Measurements from ENCODE around the gene PHGDH. TPM values are rescaled to one million over a fixed set of nuclear protein-coding genes. Genes with fewer than 3 reads are reported as not detected.

PHGDH gene
- total RNA-seq, 2 experiments from 2014 or later: 422 to 439 TPM

DNA sequence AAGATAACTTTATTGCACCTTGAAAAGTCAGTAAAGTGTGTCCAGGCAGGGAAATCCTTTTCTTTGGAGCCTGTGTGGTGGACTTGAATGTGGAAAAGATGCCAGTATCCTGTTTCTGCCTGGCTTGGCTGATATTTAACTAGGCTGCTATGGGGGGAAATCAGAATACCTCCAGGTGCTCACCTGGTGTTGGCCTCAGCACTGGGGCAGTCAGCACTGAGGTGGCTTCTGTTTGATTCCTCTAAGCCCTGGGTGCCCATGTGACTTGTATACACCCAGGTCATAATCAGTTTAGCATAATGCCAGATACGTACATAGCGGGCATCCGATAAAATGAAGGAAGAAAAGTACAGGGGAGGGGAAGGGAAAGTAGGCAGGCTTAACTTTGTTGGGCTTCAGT, 7.2 kb downstream of the PHGDH start:
- intact Hi-C loops (cut with micrococcal nuclease): no loop called here
- CTCF ChIA-PET: no interaction called here
- Mint-ChIP-seq H3K27ac (no peak overlapping the region), H3K9me3 (no peaks in the 10 kb centered on the region), H3K4me1 (ENCODE audit: low read depth) (peaks cover 24% of the 10 kb centered on the region), H3K27me3 (ENCODE audit: low read depth) (no peaks in the 10 kb centered on the region), H3K4me3 (no peak overlapping the region), H3K36me3 (ENCODE audit: low read depth) (peaks cover 53% of the 10 kb centered on the region)
- DNase-seq: no peak

DNA sequence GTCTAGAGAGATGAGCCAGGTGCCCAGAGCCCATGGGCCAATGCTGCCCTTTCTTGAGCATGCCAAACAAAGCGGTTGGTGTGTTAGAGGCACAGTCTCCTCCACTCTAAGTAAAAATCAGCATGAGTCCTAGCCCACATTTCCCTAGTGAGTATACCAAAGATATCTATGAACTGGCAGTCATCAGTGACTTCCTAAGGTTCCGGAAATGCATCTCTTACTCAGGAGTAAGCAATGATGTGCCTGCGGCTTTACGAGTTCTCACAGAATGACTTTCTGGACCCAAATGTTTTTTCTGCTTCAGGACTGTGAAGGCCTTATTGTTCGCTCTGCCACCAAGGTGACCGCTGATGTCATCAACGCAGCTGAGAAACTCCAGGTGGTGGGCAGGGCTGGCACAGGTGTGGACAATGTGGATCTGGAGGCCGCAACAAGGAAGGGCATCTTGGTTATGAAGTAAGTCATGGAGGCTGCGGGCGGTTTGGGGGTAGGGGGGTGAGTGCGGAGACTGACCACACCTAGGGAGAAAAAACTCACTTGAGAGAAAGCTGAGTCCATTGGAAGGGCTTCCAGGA, 9.2 kb downstream of the PHGDH start:
- Mint-ChIP-seq H3K4me3 (no peak overlapping the region), H3K4me1 (ENCODE audit: low read depth) (peaks cover 13% of the 10 kb centered on the region), H3K9me3 (no peaks in the 10 kb centered on the region), H3K27me3 (ENCODE audit: low read depth) (no peaks in the 10 kb centered on the region), H3K27ac (no peak overlapping the region), H3K36me3 (ENCODE audit: low read depth) (peaks cover 57% of the 10 kb centered on the region)
- CTCF ChIA-PET: no interaction called here
- intact Hi-C loops (cut with micrococcal nuclease): no loop called here
- no peak for DNase-seq

DNA sequence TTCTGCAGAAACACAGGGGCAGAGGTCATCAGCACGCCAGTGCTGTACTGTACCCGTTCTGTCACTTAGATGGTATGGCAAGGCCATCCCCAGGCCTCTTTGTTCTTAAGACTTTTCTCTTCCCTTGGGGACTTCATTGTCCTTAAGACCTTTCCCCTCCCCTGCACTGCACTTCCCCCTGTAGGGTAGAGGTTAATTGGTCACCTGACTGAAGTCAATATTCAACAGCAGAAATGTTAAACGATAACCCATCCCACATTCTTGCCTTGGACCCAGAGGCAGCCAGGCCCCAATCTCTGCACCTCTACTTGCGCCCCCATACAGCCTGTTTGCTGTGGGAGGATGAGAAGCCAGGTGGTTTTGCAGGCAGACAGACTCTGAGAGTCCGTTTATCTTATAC, 10.2 kb downstream of the PHGDH start:
- Mint-ChIP-seq H3K9me3 (no peaks in the 10 kb centered on the region), H3K4me3 (no peak overlapping the region)

DNA sequence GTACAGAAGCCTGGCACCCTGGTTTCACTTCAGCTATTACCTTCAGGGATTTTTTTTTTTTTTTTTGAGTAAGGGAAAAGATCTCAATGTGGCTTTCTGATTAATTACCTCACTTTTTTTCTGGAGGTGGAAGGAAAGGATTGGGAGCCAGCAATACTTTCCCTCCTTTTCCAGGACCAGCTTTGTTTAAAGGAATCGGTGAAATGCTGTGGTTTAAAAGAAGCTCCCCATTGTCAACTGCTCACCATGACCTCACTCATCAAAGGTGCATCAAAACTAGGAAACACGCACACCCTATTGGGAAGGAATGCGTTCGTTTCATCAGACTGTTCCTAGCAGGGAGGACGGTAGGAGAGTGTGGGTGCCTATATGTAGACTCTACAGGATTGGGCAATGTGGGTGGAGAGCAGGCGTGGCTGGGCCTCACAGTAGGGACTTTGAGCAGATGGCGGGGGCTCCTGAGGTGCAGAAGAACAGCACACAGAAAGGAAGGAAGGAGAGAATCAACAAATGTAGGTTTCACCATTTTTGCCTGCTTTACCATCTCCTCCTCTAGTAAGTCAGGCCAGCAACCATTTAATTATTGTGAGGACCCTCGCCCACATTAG, 13.0 kb downstream of the PHGDH start:
- H3K9me3 Mint-ChIP-seq: no peaks in the 10 kb centered on the region
- no peak for DNase-seq
- peaks cover 6% of the 10 kb centered on the region for H3K4me1 Mint-ChIP-seq (ENCODE audit: low read depth)
- peaks cover 83% of the 10 kb centered on the region for H3K36me3 Mint-ChIP-seq (ENCODE audit: low read depth)
- intact Hi-C loops (cut with micrococcal nuclease): no loop called here
- no peaks in the 10 kb centered on the region for H3K27me3 Mint-ChIP-seq (ENCODE audit: low read depth)
- no peak overlapping the region for H3K4me3 Mint-ChIP-seq
- CTCF ChIA-PET: interaction anchor here (0.6 to 0.8 kb wide), 3 partner anchors 9 to 109 kb away, joined by 3 read pairs; no protein-coding TSS in a partner anchor
- H3K27ac Mint-ChIP-seq: no peak overlapping the region

More for the DNA sequence above, 10.2 kb downstream of the PHGDH start:
- CTCF ChIA-PET: no interaction called here
- H3K36me3 Mint-ChIP-seq (ENCODE audit: low read depth): peaks cover 61% of the 10 kb centered on the region
- peaks cover 8% of the 10 kb centered on the region for H3K4me1 Mint-ChIP-seq (ENCODE audit: low read depth)
- H3K27me3 Mint-ChIP-seq (ENCODE audit: low read depth): no peaks in the 10 kb centered on the region
- intact Hi-C loops (cut with micrococcal nuclease): no loop called here
- H3K27ac Mint-ChIP-seq: no peak overlapping the region
- DNase-seq: no peak

DNA sequence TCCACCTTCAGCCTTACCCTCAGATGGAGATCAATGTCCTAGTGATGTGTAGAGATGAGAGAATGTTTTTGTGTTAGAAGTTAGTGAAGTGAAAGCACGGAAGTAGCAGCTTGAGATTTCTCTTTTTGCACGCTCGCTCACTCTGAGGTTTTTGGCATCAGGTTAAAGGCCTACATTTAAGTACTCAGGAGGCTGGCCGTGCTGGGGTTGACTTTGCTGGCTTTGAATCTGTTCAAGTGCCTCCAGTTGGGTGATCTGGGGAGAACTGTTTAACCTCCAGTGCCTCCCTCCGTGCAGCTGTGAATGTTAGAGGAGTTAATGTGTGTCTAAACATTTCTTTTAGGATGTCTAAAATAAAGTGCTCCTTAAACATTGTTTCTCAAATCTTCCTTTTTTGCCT, 13.9 kb downstream of the PHGDH start:
- CTCF ChIA-PET: interaction anchor here (3.4 kb wide), 1 partner anchor 19 kb away, joined by 15 read pairs; no protein-coding TSS in a partner anchor

DNA sequence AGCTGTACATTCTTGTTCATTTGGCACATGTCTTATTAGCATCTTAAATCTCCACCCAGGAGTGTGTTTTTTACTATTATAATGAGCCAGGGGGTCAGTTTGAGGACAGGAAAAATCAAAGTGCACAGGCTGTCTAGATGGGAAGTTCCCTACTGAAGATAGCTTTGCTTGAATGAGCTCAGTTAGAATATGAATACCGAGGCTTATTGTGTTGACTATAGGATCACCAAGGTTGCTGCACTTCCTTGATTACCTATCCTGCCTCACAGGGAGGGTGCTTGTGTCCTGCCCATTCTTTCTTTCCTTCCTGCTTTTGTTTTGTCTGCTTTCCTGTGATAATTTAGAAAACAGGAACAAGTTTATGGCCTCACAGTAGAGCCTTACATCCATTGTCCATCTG, 16.3 kb downstream of the PHGDH start:
- Mint-ChIP-seq H3K36me3 (ENCODE audit: low read depth) (peaks cover 69% of the 10 kb centered on the region), H3K4me1 (ENCODE audit: low read depth) (peaks cover 6% of the 10 kb centered on the region), H3K4me3 (no peak overlapping the region), H3K27ac (no peak overlapping the region), H3K27me3 (ENCODE audit: low read depth) (no peaks in the 10 kb centered on the region), H3K9me3 (no peaks in the 10 kb centered on the region)
- DNase-seq: no peak
- intact Hi-C loops (cut with micrococcal nuclease): no loop called here
- CTCF ChIA-PET: interaction anchor here (0.6 to 3.4 kb wide), 2 partner anchors 16 to 48 kb away, joined by 3 to 15 read pairs; no protein-coding TSS in a partner anchor

More for the DNA sequence above, 13.9 kb downstream of the PHGDH start:
- Mint-ChIP-seq H3K4me3 (no peak overlapping the region), H3K27me3 (ENCODE audit: low read depth) (no peaks in the 10 kb centered on the region), H3K36me3 (ENCODE audit: low read depth) (peaks cover 84% of the 10 kb centered on the region), H3K9me3 (no peaks in the 10 kb centered on the region), H3K4me1 (ENCODE audit: low read depth) (peaks cover 6% of the 10 kb centered on the region), H3K27ac (no peak overlapping the region)
- no peak for DNase-seq
- intact Hi-C loops (cut with micrococcal nuclease): no loop called here

DNA sequence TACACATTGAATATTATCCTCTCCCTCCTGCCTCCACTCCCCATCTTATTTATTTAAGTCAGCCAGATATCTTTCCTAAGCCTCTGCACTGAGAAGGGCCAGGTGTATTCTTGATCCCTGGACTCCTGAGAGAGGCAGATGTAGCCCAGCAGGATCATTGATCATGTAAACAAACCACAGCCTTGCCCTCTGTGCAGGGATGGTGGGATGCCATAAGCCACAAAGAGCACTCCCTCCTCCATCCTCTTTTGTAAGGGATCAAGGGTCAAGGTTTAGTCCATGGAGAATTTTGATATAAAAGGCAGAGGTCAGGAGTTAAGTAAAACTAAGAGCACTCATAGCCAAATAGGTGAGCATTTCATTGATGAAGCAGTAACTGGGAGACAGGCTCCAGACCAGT, 17.3 kb downstream of the PHGDH start:
- peaks cover 60% of the 10 kb centered on the region for H3K36me3 Mint-ChIP-seq (ENCODE audit: low read depth)
- CTCF ChIA-PET: interaction anchor here (0.7 to 3.4 kb wide), 2 partner anchors 15 to 18 kb away, joined by 3 to 15 read pairs; no protein-coding TSS in a partner anchor
- no peak overlapping the region for H3K27ac Mint-ChIP-seq
- no peak for DNase-seq
- no peaks in the 10 kb centered on the region for H3K27me3 Mint-ChIP-seq (ENCODE audit: low read depth)
- no peaks in the 10 kb centered on the region for H3K9me3 Mint-ChIP-seq
- H3K4me1 Mint-ChIP-seq (ENCODE audit: low read depth): peaks cover 6% of the 10 kb centered on the region
- no peak overlapping the region for H3K4me3 Mint-ChIP-seq
- intact Hi-C loops (cut with micrococcal nuclease): no loop called here

DNA sequence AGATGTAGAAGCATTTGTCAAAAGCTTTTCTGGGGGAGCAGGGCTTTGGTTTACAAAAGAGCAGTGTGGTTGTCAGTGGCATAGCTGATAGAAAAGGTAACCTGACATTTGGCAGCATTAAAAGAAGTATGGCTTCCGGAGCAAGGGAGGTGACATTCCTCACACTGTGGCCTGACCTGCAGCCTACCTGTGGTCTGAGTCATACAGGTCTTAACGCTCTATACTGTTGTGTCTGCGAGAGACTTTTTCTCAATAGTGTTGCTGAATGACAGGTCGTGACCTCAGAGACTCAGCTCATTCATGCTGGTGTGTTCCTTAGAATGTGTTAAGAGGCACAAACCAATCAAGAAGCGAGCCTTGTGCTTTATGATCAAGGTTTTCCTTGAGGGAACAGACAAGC, 19.3 kb downstream of the PHGDH start:
- CTCF ChIA-PET: interaction anchor here (0.6 kb wide), 1 partner anchor 179 kb away, joined by 3 read pairs; no protein-coding TSS in a partner anchor
- Mint-ChIP-seq H3K4me1 (ENCODE audit: low read depth) (no peaks in the 10 kb centered on the region), H3K27me3 (ENCODE audit: low read depth) (no peaks in the 10 kb centered on the region), H3K36me3 (ENCODE audit: low read depth) (peaks cover 55% of the 10 kb centered on the region), H3K9me3 (no peaks in the 10 kb centered on the region), H3K4me3 (no peak overlapping the region), H3K27ac (no peak overlapping the region)
- intact Hi-C loops (cut with micrococcal nuclease): no loop called here
- DNase-seq: no peak

DNA sequence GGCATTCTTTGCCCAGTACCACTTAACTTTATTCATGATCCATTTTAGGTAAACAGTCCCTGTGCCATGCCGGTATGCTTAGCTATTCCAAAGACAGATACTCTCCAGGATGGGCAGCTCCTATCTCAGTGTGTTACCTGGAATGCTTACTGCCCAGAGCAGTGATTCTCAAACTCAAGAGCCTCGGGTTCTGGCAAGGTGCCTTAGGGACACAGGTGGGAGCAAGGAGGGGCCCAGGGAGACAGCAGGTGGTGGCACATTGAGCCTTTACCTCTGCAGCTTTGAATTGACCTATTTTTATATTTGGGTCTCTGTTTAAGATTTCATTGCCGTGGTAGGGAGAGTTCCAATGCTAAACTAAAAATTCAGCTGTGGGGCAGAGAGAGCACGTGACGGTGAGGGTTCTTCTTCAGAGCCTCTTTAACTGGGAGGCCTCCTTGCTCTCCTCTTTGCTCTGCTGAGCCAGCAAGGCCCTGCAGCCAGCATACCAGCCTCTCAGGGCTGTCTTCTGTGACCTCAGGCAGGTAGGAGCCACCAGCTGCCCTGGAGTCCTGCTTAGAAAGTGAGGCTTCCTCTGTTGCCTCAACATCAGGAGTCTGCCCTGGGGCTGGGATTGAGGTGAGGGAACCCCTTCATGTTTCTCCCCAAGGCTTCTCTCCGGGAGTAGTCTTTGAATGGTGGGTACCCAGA, 20.2 kb downstream of the PHGDH start:
- no peak overlapping the region for H3K4me3 Mint-ChIP-seq

DNA sequence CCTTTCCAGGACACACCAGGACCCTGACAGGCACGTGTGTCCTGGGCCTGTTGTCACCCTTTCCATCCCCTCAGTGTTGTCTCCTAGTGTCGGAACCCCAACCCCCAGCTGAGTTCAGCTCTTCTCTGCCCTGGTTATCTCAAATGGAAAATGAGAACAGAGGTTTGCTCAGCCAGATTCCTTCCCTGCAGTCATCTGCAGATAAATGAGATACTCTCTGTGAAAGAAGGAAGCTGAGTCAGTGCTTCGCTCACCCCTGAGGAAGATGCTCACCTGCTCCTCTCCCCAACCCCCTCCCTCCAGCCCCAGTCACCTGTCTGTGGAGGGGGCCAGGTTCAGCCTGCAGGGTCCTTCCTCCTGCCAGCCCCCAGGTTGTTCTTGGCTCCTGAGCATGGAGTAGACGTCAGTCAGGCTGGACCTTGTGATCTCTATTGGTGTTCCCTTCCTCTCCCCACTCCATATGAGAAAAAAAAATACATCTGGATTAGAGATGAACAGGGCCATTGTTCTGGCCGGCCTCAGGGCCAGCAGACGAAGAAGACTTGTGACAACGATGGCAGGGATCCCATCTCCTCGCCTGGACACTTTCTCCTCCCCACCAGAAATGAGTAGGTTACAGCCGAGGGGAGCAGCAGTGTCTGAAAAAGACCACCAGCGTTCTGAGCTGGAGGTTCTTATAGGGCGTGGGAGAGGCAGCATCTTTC, 20.9 kb downstream of the PHGDH start:
- intact Hi-C loops (cut with micrococcal nuclease): no loop called here
- no peak overlapping the region for H3K4me3 Mint-ChIP-seq
- CTCF ChIA-PET: interaction anchor here (0.6 to 4.1 kb wide), 3 partner anchors 11 to 419 kb away, joined by 3 to 22 read pairs (median 3); no protein-coding TSS in a partner anchor
- H3K27me3 Mint-ChIP-seq (ENCODE audit: low read depth): no peaks in the 10 kb centered on the region
- DNase-seq: no peak
- H3K36me3 Mint-ChIP-seq (ENCODE audit: low read depth): peaks cover 56% of the 10 kb centered on the region
- H3K4me1 Mint-ChIP-seq (ENCODE audit: low read depth): no peaks in the 10 kb centered on the region
- no peaks in the 10 kb centered on the region for H3K9me3 Mint-ChIP-seq
- H3K27ac Mint-ChIP-seq: no peak overlapping the region

More for the DNA sequence above, 20.2 kb downstream of the PHGDH start:
- Mint-ChIP-seq H3K4me1 (ENCODE audit: low read depth) (no peaks in the 10 kb centered on the region), H3K27ac (no peak overlapping the region), H3K27me3 (ENCODE audit: low read depth) (no peaks in the 10 kb centered on the region), H3K36me3 (ENCODE audit: low read depth) (peaks cover 56% of the 10 kb centered on the region), H3K9me3 (no peaks in the 10 kb centered on the region)
- intact Hi-C loops (cut with micrococcal nuclease): no loop called here
- CTCF ChIA-PET: interaction anchor here (0.6 to 4.1 kb wide), 2 partner anchors 12 to 418 kb away, joined by 3 to 22 read pairs; no protein-coding TSS in a partner anchor
- no peak for DNase-seq

DNA sequence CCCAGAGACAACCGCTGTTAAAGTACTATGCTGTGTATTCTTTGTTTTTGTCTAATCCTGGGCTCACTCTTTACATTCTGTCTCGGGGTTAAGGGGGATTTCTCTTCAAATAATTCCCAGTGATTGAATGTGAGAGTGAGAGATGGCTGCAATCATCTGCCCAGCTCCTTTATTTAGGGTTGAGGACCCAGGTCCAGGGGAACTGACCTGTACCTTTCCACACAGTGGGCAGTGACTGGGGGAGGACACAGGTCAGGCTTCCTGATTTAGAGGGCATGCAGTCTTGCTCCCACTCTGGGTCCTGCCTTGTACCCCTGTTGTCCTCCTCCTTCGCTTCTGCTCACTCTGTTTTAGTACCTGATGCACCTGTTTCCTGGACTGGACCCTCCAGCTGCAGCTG, 22.0 kb downstream of the PHGDH start:
- H3K27me3 Mint-ChIP-seq (ENCODE audit: low read depth): no peaks in the 10 kb centered on the region
- CTCF ChIA-PET: interaction anchor here (0.5 to 4.1 kb wide), 3 partner anchors 10 to 233 kb away, joined by 3 to 22 read pairs (median 3); no protein-coding TSS in a partner anchor
- peaks cover 52% of the 10 kb centered on the region for H3K36me3 Mint-ChIP-seq (ENCODE audit: low read depth)
- H3K4me1 Mint-ChIP-seq (ENCODE audit: low read depth): no peaks in the 10 kb centered on the region
- no peak overlapping the region for H3K27ac Mint-ChIP-seq
- DNase-seq: no peak
- intact Hi-C loops (cut with micrococcal nuclease): no loop called here
- H3K4me3 Mint-ChIP-seq: no peak overlapping the region
- H3K9me3 Mint-ChIP-seq: no peaks in the 10 kb centered on the region

DNA sequence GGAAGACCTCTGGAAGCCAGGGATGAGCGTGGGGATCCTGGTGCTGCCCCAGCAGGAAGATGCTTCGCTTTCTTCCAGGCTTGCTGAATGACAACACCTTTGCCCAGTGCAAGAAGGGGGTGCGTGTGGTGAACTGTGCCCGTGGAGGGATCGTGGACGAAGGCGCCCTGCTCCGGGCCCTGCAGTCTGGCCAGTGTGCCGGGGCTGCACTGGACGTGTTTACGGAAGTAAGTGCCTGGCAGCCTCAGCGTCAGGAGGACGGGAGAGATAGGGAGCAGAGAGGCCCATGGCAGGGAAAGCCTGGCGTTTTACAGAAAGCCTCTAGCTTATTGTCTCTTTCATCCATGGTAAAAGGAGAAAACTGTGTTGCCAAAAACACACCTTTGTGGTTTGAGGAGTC, 23.5 kb downstream of the PHGDH start:
- no peaks in the 10 kb centered on the region for H3K4me1 Mint-ChIP-seq (ENCODE audit: low read depth)
- H3K9me3 Mint-ChIP-seq: no peaks in the 10 kb centered on the region
- no peak for DNase-seq
- H3K27ac Mint-ChIP-seq: no peak overlapping the region
- intact Hi-C loops (cut with micrococcal nuclease): no loop called here
- H3K4me3 Mint-ChIP-seq: no peak overlapping the region
- no peaks in the 10 kb centered on the region for H3K27me3 Mint-ChIP-seq (ENCODE audit: low read depth)
- H3K36me3 Mint-ChIP-seq (ENCODE audit: low read depth): peaks cover 40% of the 10 kb centered on the region
- CTCF ChIA-PET: interaction anchor here (4.1 kb wide), 1 partner anchor 8 kb away, joined by 22 read pairs; no protein-coding TSS in a partner anchor
